NCI-H1930 (cell line): Measurements from ENCODE around the gene TMEM229B.
A peak's percentile ranks its signal among the peaks of the same experiment; 100 is the strongest.
"Not testable (repeated sequence)": the region's sequence is repeated elsewhere in the genome, so short reads cannot be mapped to it uniquely, and the experiment has no call there.

Experiments
- DNase-seq, 2 experiments: peaks; one replicate each; lab custom pipeline; 2025; lab: John Stamatoyannopoulos, UW

Gene TMEM229B

DNA sequence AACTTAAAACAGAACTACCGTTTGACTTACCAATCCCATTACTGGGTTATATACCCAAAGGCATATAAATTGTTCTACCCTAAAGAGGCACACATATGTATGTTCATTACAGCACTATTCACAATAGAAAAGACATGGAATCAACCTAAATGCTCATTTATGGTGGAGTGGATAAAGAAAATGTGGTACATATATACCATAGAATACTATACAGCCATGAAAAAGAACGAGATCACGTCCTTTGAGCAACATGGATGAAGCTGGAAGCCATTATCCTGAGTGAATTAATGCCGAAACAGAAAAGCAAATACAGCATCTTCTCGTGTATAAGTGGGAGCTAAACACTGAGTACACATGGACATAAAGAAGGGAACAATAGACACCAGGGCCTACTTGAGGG is 31.8 kb downstream of the TMEM229B start:
- no peak for DNase-seq

DNA sequence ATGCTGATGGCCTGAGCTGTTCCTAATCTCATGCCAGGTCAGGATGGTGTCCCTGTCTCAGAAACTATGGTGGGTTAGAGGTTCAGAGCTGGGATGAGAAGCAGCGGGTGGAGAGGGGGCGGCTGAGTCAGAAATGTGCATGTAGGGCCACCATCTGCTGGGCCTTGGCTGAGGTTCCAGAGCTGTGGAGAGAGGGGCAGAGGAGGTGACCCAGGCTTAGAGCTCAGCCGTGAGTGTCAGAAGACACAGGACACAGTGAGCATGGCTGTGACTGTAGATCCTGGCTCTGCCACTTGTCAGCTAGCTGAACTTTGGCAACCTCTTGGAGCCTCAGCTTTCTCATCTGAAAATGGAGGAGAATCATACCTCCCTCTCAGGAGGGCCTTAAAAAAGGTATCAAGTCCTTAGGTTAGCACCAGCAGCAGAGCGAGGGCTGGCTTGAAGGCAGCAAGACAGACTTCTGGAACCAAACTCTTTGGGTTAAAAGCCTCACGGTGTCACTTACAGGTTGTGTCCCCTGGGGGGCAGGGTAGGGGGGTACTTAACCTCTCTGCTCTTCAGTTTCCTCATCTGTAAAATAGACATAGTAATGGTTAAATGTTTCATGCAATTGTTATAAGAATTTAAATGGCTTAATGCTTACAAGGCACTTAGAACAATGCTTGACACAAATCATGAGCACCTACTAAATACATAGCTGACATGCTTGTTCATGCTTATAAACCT is 34.8 kb downstream of the TMEM229B start:
- DNase-seq, result no peak

DNA sequence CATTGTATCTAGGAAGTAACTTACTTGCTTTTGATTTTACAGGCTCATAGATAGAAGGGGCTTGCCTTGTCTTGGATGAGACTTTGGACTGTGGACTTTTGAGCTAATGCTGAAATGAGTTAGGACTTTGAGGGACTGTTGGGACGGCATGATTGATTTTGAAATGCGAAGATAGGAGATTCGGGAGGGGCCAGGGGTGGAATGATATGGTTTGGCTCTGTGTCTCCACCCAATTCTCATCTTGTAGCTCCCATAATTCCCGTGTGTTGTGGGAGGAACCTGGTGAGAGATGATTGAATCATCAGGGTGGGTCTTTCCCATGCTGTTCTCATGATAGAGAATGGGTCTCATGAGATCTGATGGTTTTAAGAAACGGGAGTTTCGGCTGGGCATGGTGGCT is 36.9 kb downstream of the TMEM229B start:
- DNase-seq, result not testable (repeated sequence)

DNA sequence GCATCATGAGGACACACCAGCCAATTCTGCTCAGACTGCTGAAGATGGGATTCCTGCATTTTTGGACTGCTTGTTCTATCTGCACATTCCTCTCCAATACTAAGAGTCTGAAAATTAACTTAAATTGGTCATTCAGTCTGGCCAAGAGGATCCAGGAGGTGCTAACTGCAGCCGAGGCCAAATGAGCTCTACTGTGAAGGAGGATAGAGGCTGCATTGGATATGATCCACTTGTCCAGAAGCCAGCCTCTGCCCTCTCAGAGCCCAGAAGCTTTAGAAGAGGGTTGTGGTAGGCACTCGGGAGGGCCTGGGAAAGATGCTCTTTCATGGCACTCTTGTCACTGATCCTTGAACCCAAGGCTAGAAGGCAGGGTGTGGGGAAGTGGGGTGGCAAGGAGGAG is 39.4 kb downstream of the TMEM229B start:
- DNase-seq, result no peak

DNA sequence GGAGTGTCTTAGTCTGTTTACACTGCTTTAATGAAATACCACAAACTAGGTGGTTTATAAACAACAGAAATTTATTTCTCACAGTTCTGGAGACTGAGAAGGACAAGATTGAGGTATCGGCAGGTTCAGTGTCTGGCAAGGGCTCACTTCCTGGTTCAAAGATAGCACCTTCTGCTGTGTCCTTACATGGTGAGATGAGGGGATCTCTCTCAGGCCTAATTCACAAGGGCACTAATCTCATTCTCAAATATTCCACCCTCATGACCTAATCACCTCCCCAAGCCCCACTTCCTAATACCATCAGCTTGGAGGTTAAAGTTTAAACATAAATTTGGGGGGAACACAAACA is 41.5 kb downstream of the TMEM229B start:
- DNase-seq, result no peak

DNA sequence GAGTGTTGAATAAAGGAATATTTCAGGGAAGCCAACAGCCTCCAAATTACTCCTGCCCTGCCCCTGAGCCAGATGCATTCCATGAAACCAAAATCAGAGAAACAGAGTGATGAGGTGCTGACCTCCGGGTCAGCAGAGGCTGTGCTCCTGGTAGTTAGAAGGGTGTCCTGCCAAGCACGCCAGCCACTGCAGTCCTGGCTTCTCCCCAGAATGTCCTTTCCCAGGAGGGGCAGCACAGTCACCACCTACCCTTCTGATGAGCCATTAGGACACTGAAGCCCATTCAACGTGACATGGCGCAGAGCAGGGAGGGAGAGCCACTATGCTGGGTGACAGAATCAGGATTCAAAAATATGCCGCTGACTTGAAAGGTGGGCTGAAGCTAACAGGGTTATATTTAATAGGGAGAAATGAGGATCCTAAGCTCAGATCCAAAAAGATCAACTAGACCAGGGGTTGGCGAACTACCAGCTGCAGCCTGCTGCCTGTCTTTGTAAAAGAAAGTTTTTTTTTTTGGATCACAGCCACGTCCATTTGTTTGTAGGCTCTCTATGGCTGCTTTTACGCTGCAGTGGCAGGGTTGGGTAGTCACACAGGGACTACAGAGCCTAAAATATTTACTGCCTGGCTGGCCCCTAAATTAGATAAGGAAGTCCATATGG is 42.0 kb downstream of the TMEM229B start:
- no peak for DNase-seq

DNA sequence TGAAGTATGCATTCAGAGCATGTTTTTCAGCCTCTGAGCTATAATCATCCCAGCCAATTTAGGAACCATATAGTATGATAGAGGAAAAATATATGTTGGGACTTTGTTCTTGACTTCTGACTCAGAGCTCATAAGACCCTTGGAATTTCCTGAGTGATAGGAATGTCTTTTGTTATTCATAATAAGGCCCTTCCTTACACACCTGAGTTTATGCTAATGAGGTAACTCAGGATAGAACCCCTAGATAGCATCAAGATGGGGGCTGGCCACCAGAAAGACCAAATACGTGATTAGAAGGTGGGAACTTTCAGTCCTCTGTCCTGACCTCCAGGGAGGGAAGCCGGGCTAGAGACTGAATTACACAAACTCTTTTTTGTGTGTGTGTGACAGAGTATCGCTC is 44.1 kb downstream of the TMEM229B start:
- DNase-seq, result no peak

DNA sequence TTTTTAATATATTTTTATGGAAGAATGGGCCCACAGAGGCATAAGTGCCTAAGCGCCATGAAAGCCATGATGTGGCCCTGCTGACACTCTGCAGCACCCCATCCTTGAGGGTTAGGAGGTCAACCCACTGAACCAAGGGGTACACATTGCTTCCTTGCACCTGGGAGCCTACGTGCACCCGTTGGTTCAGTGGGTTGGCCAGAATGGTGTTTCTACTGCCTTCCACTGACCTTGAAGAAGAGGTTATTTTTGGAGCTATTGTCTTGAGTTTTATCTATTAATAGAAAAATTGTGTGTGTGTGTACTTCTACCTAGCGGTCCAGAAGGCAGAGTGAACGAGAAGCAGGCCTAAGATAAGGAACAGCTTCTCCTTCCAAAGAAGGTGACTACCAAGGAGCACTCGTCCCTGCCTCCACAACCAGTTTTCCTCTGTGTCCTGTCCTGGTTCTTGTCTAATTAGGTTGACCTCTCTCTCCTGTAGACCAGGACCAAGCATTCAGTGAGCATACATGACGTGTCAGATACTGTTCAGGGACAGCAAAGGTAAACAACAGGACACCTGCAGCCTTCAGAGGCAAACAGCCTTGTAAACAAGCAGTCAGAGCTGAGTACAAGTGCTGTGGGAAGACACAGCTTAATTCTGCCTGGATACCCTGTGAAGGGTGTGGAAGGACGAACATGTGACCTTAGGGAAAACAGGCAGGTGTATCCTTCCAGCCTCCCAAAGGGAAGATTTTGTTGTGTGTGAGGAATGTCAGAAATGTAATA is 46.2 kb downstream of the TMEM229B start:
- DNase-seq, result no peak

DNA sequence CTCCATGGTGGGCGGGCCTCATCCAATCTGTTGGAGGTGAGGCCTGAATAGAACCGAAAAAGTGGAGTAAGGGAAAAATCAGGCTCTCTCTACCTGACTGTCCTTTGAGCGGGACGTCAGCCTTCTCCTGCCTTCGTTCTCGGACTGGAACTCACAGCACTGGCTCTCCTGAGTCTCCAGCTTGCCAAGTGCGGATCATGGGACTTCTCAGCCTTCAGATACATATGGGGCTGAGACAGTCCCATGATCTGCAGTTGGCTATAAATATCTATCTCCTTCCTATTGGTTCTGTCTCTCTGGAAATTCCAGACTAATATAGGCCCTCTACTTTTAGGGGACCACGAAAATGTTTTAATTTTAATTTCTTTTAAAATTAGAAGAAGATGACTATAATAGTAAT is 46.8 kb downstream of the TMEM229B start:
- no peak for DNase-seq

DNA sequence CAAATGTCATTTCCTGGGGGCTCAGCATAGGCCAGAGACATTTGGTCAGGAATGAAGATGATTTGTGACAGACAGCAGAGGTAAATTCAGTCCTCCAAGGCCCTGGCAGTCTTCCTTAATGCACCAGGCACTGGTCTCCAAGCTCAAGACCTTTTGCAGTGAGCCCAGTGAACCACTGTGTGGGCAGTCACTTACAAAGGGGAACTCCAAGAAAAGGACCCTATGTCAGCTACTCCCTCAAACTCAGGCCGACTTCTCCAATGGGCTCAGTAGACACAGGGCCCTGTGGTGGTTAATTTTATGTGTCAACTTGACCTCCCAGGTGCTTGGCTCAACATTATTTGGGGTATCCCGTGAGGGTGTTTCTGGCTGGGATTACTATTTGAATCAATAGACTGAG is 47.3 kb downstream of the TMEM229B start:
- no peak for DNase-seq

DNA sequence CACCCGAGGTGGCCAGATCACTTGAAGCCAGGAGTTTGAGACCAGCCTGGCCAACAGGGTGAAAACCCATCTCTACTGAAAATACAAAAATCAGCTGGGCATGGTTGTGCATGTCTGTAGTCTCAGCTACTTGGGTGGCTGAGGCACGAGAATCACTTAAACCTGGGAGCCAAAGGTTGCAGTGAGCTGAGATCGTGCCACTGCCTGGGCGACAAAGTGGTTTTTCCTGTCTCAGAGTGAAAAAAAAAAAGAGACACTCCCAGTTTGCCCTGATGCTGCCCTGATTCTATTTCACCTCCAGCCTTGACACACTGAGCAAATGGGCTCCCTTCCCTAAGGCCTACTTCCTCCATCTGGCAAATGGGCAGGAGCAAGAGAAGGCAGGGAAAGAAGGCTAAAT is 48.0 kb downstream of the TMEM229B start:
- no peak for DNase-seq

DNA sequence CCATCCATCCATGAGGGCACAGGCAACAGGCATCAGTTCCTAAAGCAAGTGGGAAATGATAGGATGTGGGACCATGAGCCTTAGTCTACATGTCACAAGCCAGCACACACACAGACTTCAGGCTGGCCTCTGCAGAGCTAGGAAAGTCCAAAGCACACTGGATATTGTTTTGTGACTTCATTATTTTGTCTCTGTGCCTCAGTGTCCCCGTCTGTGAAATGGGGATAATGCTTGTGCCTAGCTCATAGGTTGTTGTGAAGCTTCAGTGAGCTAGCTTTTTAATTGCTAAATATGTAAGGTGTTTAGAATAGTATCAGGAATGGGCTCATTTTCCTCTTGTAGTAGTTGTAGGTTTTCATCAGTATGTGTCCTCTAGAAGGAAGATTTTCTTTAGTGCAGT is 49.6 kb downstream of the TMEM229B start:
- DNase-seq, result no peak

DNA sequence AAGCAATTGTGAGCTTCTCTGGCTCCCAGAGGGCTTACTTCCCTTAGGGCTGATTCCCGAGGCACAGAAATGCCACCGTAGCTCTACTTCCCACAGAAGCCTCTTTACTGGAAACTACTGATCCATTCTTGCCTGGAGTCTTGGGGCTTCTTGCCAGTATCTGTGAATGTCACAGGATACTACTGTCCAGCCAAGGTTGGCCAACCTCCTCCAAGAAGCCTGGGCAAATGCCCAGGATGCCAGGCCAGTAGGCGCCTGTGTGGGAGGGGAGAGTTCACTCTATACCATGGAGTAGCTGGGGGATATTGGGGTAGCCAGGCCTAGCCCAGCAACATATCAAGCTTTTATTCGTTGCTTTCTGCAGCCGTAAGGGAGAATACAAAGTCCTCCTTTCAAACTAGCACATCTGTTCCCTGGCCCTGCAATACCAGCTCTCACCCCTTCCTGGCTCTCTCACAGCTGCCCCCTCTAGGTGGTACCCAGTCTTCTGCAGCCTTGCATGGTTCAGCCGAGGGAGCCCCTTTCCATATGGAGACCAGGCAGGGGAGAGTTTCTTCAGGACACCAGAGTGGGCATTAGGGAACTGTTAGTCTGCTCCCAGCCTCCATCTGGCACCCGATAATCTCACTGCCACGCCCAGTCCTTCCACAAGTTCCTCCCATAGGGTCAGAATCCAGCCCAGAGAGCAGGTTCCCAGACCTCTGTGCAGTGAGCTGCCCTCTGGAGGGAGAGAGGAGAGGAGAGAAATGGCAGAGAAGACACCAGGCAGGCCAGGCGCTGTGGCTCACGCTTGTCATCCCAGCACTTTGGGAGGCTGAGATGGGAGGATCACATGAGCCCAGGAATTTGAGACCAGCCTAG is 52.3 kb downstream of the TMEM229B start:
- DNase-seq, result no peak

DNA sequence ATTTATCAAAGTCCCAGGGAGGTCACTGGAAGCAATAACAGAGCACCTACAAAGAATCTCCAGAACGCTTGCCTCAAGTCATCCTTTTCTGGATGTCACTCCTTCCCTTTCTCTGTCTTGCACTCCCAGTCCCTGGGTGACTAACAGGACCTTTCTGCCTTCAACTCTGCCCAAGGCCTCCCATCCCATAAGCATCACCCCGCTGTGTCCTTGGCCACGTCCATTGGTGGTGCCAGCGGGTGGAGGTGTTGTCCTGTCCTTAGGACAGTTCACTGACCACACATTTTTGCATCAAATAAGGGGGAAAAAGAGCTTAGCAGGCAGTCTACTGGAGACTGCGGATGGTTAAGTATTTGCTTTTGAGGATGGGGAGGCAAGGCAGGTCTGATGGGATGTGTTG is 52.9 kb downstream of the TMEM229B start:
- no peak for DNase-seq

DNA sequence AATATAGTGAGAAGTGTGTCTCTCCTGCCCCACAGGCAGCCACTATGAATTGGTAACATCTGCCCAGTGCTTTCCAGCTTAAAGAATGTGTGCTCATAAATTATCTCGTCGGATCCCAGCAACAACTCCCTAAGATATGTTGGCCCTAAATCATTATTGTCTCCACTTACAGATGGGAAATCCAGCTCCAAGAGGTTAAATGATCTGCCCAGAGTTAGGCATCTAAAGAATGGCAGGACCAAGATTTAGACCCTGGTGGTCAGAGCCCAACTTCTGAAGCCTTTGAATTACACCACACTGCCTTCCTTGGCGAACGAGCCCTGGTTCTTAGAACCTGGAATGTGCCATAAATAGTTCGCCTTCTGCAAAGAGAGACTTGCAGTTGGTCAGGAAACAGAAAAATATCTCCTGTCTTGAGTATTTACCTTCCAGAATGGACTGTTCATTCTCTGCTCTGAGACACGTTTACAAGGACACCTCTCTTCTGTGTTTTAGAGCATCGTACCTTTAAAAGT is 56.4 kb downstream of the TMEM229B start:
- no peak for DNase-seq

DNA sequence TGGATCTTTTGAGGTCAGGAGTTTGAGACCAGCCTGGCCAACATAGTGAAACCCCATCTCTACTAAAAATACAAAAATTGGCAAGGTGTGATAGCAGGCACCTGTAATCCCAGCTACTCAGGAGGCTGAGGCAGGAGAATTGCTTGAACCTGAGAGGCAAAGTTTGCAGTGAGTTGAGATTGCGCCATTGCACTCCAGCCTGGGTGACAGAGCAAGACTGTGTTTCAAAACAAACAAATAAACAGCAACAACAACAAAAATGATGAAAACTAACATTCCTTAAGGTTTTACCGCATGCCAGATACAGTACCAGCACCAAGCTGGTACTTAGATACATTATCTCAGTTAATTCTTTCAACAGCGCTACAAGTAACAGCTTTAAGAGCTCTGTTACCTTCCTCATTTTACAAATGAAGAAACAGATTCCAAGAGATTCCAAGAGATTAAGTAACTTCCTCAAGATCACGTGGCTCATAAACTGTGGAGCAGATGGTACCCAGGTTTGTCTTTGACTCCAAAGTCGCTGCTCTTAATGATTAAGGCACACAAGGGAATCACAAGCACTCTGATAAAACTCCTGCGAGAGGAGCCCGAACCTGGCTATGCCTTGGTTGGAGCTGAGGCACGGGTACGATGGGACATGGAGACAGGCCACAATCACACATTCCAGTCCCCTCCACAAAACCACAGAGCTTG is 58.9 kb downstream of the TMEM229B start:
- DNase-seq, result no peak

DNA sequence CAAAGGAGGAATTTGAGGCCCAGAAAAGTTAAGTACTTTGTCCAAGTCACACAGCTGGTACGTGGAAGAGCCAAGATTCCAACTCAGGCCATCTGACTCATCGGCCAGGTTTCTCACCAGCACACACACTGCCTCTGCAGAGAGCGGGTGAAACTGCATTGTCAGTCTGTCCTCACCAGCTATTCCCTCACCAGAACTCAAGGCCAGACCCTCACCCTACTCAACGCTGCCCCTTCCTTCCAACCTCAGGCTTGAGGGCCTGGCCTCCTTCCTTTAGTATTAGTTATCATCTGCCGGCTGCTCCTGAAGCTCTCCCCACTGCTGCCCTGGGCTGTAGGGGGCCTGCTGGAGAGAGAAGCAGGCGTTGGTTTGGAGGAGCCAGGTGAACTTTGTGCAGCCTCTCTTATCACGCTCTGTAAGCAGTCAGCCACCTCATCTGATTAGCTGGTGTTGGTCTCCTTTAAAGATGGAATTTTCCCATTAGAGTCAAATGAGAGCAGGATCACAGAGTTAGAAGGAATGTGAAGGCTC is 60.0 kb downstream of the TMEM229B start:
- DNase-seq, result no peak

DNA sequence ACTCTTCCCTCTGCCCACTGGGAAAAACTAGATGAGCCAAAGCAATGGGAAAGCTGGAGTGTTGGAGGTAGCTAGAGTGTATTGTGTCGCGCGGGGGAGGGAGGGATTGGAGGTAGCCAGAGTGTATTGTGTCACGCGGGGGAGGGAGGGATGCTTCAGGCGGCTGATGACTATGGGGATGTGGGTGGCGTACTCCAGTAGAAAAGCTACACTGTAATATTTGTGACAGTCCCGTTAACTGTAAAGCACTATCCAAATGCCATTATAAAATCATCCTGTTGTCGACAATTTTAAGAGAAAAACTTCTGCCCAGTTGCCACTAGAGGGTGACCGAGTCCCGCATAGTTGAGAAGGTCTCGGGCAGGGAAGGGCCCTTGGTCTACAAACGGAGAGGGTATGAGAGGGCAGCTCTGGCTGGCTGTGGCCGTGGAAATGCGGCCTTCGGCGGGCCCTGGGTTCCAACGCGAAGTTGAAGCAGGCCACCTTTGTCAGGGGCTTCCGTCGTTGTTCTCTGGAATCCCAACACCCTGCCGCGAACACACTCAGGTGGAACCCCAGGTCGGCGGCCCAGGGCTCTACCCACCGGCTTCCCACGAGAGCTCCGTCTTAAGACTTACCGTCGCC is 61.4 kb downstream of the TMEM229B start:
- peak; percentile 40 to 53 for DNase-seq

DNA sequence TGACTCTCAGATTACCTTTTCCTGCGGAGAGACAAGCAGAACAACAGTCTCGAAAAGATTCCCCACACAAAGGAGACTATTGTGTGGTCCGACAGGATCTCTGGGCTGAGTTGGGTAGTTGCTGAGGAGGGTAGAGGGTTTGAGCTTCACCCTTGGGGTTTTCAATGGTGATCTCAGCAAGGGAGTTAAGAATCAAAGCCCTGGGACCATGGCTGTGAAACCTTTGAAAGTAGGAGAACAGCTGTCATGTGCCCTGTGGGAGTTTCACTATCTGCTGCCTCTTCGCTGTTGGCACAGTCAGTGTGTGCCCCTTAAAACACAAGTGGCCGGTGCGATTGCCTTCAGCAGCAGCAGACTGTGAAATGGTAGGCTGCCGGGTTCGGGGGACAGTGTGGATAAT is 62.4 kb downstream of the TMEM229B start:
- DNase-seq, result no peak

DNA sequence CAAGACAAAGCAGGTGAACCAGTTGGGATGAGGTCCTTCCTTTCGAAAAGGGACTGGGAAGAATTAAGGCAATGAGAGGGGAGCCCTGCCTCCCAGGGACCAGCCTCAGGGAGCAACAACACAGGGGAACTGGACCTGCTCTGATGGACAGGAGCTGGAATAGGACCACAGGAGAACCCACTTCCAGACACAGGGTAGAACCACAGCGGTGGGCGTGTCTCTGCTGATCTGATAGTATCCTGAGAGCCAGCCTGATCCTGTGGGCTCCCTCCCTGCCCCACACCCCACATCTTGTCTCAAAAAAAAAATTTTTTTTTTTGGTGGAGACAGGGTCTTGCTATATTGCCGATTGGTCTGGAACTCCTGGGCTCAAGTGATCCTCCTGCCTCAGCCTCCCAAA is 62.9 kb downstream of the TMEM229B start:
- no peak for DNase-seq

DNA sequence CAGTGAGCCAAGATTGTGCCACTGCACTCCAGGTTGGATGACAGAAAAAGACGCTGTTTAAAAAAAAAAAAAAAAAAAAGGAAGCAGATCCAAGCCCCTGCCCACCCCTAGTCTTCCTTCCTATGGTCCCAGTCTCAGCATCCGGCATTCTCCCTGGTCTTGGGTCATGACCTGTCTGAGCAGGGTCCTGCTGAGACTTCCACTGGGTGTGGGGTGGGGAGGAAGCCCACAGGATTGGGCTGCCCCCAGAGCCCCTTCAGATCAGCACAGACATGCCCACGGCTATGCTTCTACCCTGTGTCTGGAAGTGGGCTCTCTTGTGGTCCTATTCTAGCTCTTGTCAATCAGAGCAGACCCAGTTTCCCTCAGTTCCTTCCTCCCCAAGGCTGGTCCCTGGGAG is 64.0 kb downstream of the TMEM229B start:
- no peak for DNase-seq
